22Rv1 (cell line): ENCODE measurements around the gene NHLRC2.

Experiments
- H3K27ac ChIP-seq: fragments of 450-650 bp; 2 replicates; pipeline ENCODE4 v1.5.1; 2017
- ZFX ChIP-seq: fragments of 450-650 bp; IDR thresholded peaks from 2 replicates; pipeline ENCODE4 v1.6.1; 2017; ENCODE audit warnings: antibody characterized with exemption, borderline replicate concordance
- TF ChIP-seq, protein P1 (sequence below): fragments of 450-650 bp; IDR thresholded peaks from 2 replicates; pipeline ENCODE4 v1.5.1; 2017; ENCODE audit warnings: mild to moderate bottlenecking

Gene NHLRC2

GRCh38 chr10:113853578-113854012, 866 bp upstream of the NHLRC2 start:
- TF ChIP-seq ZFX: no peak
- TF ChIP-seq, protein P1, sequence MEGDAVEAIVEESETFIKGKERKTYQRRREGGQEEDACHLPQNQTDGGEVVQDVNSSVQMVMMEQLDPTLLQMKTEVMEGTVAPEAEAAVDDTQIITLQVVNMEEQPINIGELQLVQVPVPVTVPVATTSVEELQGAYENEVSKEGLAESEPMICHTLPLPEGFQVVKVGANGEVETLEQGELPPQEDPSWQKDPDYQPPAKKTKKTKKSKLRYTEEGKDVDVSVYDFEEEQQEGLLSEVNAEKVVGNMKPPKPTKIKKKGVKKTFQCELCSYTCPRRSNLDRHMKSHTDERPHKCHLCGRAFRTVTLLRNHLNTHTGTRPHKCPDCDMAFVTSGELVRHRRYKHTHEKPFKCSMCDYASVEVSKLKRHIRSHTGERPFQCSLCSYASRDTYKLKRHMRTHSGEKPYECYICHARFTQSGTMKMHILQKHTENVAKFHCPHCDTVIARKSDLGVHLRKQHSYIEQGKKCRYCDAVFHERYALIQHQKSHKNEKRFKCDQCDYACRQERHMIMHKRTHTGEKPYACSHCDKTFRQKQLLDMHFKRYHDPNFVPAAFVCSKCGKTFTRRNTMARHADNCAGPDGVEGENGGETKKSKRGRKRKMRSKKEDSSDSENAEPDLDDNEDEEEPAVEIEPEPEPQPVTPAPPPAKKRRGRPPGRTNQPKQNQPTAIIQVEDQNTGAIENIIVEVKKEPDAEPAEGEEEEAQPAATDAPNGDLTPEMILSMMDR: no peak
- peak overlapping the region; percentile 87 for H3K27ac ChIP-seq

GRCh38 chr10:113854761-113855588, 514 bp downstream of the NHLRC2 start:
- TF ChIP-seq, protein P1: no peak
- TF ChIP-seq ZFX: no peak
- peak overlapping the region; percentile 87 for H3K27ac ChIP-seq

- H3K27ac ChIP-seq: peak overlapping the region; percentile 87
- no peak for TF ChIP-seq ZFX
- TF ChIP-seq, protein P1: no peak
These were observed 2.1 kb downstream of the NHLRC2 start for GRCh38 chr10:113856563-113856962.

DNA sequence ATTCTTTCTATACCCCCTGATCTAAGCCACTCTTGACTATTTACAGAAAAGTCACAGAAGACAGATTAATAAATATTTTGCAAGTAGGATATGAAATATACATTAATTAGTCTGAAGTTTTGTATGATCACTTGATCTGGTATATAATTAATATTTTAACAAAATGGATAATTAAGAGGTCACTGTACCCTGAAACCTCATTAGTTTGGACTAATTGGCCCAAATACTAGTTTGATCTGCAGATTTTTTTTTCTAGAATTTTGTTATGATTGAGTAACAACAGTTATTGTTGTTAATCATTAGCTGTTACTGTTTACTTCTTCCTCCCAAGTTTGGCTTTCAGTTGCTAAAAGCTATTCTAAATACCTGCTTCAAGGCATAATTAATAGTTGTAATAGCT, 2.7 kb downstream of the NHLRC2 start:
- TF ChIP-seq ZFX: no peak
- TF ChIP-seq, protein P1: no peak
- H3K27ac ChIP-seq: peak overlapping the region; percentile 87

DNA sequence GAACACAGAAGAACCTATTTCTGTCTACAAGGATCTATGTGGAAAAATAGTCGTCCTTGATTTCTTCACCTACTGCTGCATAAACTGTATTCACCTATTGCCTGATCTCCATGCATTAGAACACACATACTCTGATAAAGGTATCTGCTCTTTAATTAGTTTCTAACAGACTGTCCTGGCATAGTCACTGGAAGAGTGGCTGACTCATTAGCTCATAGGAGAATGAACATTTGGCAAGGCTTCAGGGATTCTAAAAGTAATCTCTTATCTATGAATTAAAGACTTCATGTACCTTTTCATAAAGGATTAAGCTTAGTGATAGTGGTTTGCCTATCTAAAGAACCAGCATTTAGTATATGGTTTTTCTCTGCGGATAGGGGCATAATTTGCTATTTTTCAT, 4.1 kb downstream of the NHLRC2 start:
- peak overlapping the region; percentile 87 for H3K27ac ChIP-seq

DNA sequence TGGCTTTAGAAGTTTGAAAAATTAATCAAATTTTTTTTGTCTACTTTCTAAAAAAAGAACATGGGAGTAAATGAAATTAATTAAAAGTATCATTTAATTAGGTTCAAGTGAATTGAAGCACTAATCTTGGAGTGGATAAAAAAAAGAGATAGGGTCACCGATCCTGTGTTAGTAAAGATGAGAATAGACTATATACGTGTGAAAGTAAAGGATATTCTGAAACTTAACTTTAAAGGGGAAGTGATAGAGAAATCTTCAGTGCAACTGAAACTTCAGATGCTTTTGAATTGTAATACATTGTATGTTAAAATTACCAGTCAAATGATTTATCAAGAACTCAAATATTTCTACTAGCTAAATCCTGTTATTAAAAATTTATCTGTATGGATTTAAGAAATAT, 4.8 kb downstream of the NHLRC2 start:
- TF ChIP-seq, protein P1: no peak
- no peak for TF ChIP-seq ZFX
- H3K27ac ChIP-seq: no peak overlapping the region

More for the DNA sequence above, 4.1 kb downstream of the NHLRC2 start:
- no peak for TF ChIP-seq ZFX
- TF ChIP-seq, protein P1: no peak

DNA sequence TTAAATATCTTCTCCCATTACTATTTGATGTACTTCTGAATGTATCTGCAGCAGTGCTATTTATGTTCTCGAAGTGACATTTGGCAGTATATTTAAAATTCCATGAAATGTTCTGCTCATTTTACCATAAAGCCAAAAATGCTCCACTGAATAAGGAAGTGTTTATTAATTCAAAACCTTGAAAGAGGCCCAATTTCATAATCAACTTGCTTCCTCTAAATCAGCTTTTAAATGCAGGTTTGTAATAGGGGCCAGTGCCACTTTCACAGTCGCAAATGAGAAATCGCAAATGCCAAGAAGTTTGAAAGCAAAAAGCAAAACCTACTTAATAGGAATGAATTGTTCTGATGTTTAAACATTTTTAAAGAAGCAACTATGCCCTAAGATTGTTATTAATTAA, 11.4 kb downstream of the NHLRC2 start:
- H3K27ac ChIP-seq: no peak overlapping the region
- no peak for TF ChIP-seq ZFX
- TF ChIP-seq, protein P1: no peak
